Mesodermal cell (in vitro differentiated cells): ENCODE data around the gene TBC1D4.
"Not testable (repeated sequence)": the region's sequence is repeated elsewhere in the genome, so short reads cannot be mapped to it uniquely, and the experiment has no call there.

Experiments used
- H3K27ac ChIP-seq: 2 replicates; pipeline ENCODE4 v1.7.0; 2013; ENCODE audit warnings: mild to moderate bottlenecking, low read depth, low read length, moderate library complexity; ENCODE audit not compliant: severe bottlenecking
- H3K36me3 ChIP-seq: 2 replicates; pipeline ENCODE4 v1.7.1; 2013; ENCODE audit warnings: mild to moderate bottlenecking, low read length, moderate library complexity; ENCODE audit not compliant: control insufficient read depth, insufficient read depth
- H3K4me1 ChIP-seq: one replicate; pipeline ENCODE4 v1.7.1; 2013; ENCODE audit warnings: mild to moderate bottlenecking, low read length; ENCODE audit not compliant: insufficient read depth, control insufficient read depth, poor library complexity, severe bottlenecking
- H3K4me3 ChIP-seq: 2 replicates; pipeline ENCODE4 v1.7.0; 2013; ENCODE audit warnings: low read length, control low read depth, mild to moderate bottlenecking; ENCODE audit not compliant: insufficient read depth, poor library complexity, severe bottlenecking; ENCODE audit errors: extremely low read depth
- H3K9me3 ChIP-seq: 2 replicates; pipeline ENCODE4 v1.7.1; 2013; ENCODE audit warnings: mild to moderate bottlenecking, low read length, moderate library complexity; ENCODE audit not compliant: control insufficient read depth
- WGBS, 2 experiments: methylation state at CpG; one replicate each; pipeline ENCODE4 v1.1.5; 2013; ENCODE audit warnings: missing lambda C conversion rate in 2 of 2; ENCODE audit not compliant: insufficient coverage in 2 of 2; 5-methylcytosine and 5-hydroxymethylcytosine counted together

The TBC1D4 gene

DNA sequence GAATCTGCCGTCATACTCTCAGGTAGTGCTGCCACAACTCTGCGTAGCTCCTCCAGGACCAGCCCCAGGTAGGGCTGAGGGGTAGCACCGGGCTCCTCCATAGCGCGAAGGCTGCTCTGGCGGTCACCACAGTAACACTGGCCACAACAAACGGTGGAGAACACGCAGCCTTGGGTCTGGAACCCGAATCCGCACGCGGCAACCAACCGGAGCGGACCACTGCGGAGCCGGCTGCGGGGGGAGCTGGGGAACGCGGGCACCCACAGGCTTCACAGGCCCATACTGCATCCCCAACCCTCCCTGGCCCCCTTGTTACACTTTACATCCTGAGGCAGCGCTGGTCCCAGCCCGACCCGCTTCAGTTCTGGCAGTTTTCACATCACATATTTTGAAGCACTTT is 241.7 kb downstream of the TBC1D4 start:
- 91 to 92% methylated on average over 14 to 16 of the region's 22 CpGs for WGBS, 2 experiments
- H3K4me3 ChIP-seq, H3K9me3 ChIP-seq, H3K4me1 ChIP-seq, H3K36me3 ChIP-seq, H3K27ac ChIP-seq: not testable (repeated sequence)

- WGBS, 2 experiments: 90 to 100% methylated on average over 2 to 3 of the region's 3 CpGs
- H3K9me3 ChIP-seq: no peaks in the 10 kb centered on the region
- no peak overlapping the region for H3K4me3 ChIP-seq
- H3K27ac ChIP-seq: no peak overlapping the region
- no peaks in the 10 kb centered on the region for H3K4me1 ChIP-seq
- H3K36me3 ChIP-seq: no peaks in the 10 kb centered on the region
Measured at GRCh38 chr13:75236774-75237173, 245.2 kb downstream of the TBC1D4 start.
